ENCODE results near the gene IL1A. TPM values are rescaled to one million over a fixed set of nuclear protein-coding genes. Genes with fewer than 3 reads are reported as not detected.

Gene IL1A
- total and polyA plus RNA-seq, 2 experiments from 2014 or later = 1.4 to 2.3 TPM

DNA sequence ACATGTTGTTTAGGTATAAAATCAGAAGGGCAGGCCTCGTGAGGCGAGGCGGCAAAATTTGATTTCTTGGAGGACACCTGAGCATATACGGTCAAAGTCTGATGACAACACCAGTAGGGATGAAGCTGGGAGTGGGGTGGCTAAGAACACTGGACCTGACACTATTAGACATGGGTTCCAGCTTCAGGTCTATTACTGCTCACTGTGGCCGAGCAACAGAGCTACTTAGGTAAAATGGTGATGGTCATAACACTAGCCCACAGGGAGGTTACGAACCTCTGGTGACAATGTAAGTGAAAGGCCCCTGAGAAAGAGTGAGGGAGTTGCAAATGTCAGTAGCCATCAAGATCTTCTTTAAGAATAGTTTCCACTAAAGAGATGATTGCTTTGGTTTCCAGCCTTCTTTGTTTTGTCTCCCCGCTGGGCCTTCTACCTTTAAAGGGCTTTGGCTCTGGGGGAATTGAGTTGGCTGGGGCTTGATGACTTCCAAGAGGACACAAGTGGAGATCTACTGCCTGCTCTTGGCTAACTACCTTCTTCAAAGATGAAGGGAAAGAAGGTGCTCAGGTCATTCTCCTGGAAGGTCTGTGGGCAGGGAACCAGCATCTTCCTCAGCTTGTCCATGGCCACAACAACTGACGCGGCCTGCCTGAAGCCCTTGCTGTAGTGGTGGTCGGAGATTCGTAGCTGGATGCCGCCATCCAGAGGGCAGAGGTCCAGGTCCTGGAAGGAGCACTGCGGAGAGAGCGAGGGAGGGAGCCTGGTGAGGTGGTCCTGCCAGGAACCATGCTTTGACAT is 48.7 kb upstream of the IL1A start:
- Histone ChIP-seq H2AFZ (no peak overlapping the region), H4K20me1 (ENCODE audit: insufficient read depth, poor library complexity, severe bottlenecking) (no peaks in the 10 kb centered on the region), H3K4me1 (ENCODE audit: insufficient read depth) (peaks cover 33% of the 10 kb centered on the region), H3K36me3 (replicated peaks; ENCODE audit: insufficient read depth, low read depth) (no peaks in the 10 kb centered on the region), H3K27ac (no peak overlapping the region), H3K27me3 (no peaks in the 10 kb centered on the region), H3K79me2 (no peaks in the 10 kb centered on the region), H3K4me3 (no peak overlapping the region), H3K9me2 (replicated peaks; ENCODE audit: insufficient read depth) (no peaks in the 10 kb centered on the region), H3K4me2 (no peak overlapping the region), H3K9me3 (ENCODE audit: low read depth) (no peaks in the 10 kb centered on the region)
- WGBS (ENCODE audit: low lambda C conversion rate, missing lambda C conversion rate) = 93% methylated on average over 14 of the region's 14 CpGs
- no peak for DNase-seq (ENCODE audit: low spot score)
- TF ChIP-seq, protein P1, sequence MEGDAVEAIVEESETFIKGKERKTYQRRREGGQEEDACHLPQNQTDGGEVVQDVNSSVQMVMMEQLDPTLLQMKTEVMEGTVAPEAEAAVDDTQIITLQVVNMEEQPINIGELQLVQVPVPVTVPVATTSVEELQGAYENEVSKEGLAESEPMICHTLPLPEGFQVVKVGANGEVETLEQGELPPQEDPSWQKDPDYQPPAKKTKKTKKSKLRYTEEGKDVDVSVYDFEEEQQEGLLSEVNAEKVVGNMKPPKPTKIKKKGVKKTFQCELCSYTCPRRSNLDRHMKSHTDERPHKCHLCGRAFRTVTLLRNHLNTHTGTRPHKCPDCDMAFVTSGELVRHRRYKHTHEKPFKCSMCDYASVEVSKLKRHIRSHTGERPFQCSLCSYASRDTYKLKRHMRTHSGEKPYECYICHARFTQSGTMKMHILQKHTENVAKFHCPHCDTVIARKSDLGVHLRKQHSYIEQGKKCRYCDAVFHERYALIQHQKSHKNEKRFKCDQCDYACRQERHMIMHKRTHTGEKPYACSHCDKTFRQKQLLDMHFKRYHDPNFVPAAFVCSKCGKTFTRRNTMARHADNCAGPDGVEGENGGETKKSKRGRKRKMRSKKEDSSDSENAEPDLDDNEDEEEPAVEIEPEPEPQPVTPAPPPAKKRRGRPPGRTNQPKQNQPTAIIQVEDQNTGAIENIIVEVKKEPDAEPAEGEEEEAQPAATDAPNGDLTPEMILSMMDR (IDR thresholded peaks at IDR 0.05; ENCODE audit: poor library complexity) = no peak
- TF ChIP-seq EZH2phosphoT487 (IDR thresholded peaks at IDR 0.05; ENCODE audit: low read depth, severe bottlenecking, unreplicated experiment) (no peak), EZH2 (IDR thresholded peaks at IDR 0.05; ENCODE audit: borderline replicate concordance) (no peak)

DNA sequence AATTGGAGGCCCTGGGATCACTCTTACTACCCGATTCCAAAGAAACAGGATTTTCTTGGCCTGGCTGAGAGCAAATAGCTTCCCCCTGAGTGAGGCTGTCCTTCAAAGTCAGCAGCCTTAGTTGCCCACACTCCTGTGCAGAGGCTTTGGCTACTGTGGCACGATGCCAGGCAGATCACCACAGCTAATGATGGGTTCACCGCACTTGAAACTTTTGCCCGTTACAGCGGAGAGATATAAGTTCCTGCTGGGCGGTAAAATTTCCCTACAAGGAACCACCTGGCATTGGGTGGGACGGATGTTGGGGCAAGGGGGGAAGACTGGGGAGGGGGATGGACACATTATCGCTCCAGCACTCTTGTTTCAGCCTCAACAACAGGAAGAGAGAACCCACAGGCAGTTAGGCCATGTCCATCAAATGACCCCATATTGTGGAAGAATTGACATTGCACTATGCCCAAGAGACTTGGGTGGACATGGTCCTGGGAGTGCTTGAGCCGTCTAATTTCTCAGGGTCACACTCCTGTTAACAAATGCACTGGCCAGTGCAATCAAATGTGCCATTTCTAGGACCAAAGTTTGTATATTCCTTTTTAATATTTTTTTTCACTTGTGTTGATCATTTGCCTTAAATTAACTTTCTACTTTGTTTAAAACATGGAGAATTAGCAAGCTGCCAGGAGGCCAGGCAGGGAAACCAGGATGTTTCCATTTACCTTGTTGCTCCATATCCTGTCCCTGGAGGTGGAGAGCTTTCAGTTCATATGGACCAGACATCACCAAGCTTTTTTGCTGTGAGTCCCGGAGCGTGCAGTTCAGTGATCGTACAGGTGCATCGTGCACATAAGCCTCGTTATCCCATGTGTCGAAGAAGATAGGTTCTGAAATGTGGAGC is 47.9 kb upstream of the IL1A start:
- no peaks in the 10 kb centered on the region for H4K20me1 ChIP-seq (ENCODE audit: insufficient read depth, poor library complexity, severe bottlenecking)
- TF ChIP-seq, protein P1 (IDR thresholded peaks at IDR 0.05; ENCODE audit: poor library complexity) = no peak
- TF ChIP-seq EZH2 (IDR thresholded peaks at IDR 0.05; ENCODE audit: borderline replicate concordance) = no peak
- no peak for TF ChIP-seq EZH2phosphoT487 (IDR thresholded peaks at IDR 0.05; ENCODE audit: low read depth, severe bottlenecking, unreplicated experiment)
- WGBS (ENCODE audit: low lambda C conversion rate, missing lambda C conversion rate) = 95% methylated on average over 15 of the region's 15 CpGs
- H3K27me3 ChIP-seq = no peaks in the 10 kb centered on the region
- H3K27ac ChIP-seq = no peak overlapping the region
- no peak overlapping the region for H2AFZ ChIP-seq
- no peaks in the 10 kb centered on the region for H3K79me2 ChIP-seq
- no peaks in the 10 kb centered on the region for H3K36me3 ChIP-seq (replicated peaks; ENCODE audit: insufficient read depth, low read depth)
- H3K4me2 ChIP-seq = no peak overlapping the region
- no peaks in the 10 kb centered on the region for H3K9me3 ChIP-seq (ENCODE audit: low read depth)
- no peak overlapping the region for H3K4me3 ChIP-seq
- peaks cover 33% of the 10 kb centered on the region for H3K4me1 ChIP-seq (ENCODE audit: insufficient read depth)
- no peaks in the 10 kb centered on the region for H3K9me2 ChIP-seq (replicated peaks; ENCODE audit: insufficient read depth)
- DNase-seq (ENCODE audit: low spot score) = no peak

DNA sequence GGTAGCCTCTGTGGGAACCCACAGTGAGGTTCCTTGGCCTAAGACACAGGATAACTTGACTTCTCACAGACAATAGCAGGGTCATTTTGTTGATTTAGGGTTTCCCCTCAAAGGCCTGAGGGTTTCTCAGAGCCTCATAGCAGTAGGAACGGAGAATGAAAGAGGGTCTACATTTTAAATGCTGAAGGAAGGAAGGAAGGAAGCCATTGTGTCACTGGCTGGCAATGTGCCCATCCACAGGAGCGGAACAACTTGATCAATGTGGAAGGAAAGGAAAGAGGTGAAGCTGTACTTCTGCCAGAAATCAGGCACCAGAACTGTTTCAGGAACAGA is 47.2 kb upstream of the IL1A start:
- no peaks in the 10 kb centered on the region for H4K20me1 ChIP-seq (ENCODE audit: insufficient read depth, poor library complexity, severe bottlenecking)
- no peak overlapping the region for H3K4me3 ChIP-seq
- no peaks in the 10 kb centered on the region for H3K9me2 ChIP-seq (replicated peaks; ENCODE audit: insufficient read depth)
- no peaks in the 10 kb centered on the region for H3K27me3 ChIP-seq
- no peak overlapping the region for H3K27ac ChIP-seq
- no peak overlapping the region for H3K4me2 ChIP-seq
- H2AFZ ChIP-seq = no peak overlapping the region
- WGBS (ENCODE audit: low lambda C conversion rate, missing lambda C conversion rate) = 100% methylated on average over 2 of the region's 2 CpGs
- H3K4me1 ChIP-seq (ENCODE audit: insufficient read depth) = peaks cover 27% of the 10 kb centered on the region
- no peaks in the 10 kb centered on the region for H3K36me3 ChIP-seq (replicated peaks; ENCODE audit: insufficient read depth, low read depth)
- TF ChIP-seq EZH2 (IDR thresholded peaks at IDR 0.05; ENCODE audit: borderline replicate concordance) = no peak
- TF ChIP-seq, protein P1 (IDR thresholded peaks at IDR 0.05; ENCODE audit: poor library complexity) = no peak
- no peak for TF ChIP-seq EZH2phosphoT487 (IDR thresholded peaks at IDR 0.05; ENCODE audit: low read depth, severe bottlenecking, unreplicated experiment)
- no peaks in the 10 kb centered on the region for H3K79me2 ChIP-seq
- no peak for DNase-seq (ENCODE audit: low spot score)
- no peaks in the 10 kb centered on the region for H3K9me3 ChIP-seq (ENCODE audit: low read depth)
